GM12873 (cell line): Measurements from ENCODE around the gene EN2.
A peak's percentile ranks its signal among the peaks of the same experiment; 100 is the strongest.

ENCODE experiments used
- TF ChIP-seq, protein P1 (sequence below): IDR thresholded peaks from 2 replicates; pipeline ENCODE4 v1.5.1; 2012; ENCODE audit warnings: low read depth, mild to moderate bottlenecking, moderate library complexity, low read length, control low read depth; ENCODE audit not compliant: insufficient read depth; ENCODE audit errors: missing control alignments

EN2 gene

GRCh38 chr7:155464183-155464582, 6.3 kb downstream of the EN2 start:
- TF ChIP-seq, protein P1, sequence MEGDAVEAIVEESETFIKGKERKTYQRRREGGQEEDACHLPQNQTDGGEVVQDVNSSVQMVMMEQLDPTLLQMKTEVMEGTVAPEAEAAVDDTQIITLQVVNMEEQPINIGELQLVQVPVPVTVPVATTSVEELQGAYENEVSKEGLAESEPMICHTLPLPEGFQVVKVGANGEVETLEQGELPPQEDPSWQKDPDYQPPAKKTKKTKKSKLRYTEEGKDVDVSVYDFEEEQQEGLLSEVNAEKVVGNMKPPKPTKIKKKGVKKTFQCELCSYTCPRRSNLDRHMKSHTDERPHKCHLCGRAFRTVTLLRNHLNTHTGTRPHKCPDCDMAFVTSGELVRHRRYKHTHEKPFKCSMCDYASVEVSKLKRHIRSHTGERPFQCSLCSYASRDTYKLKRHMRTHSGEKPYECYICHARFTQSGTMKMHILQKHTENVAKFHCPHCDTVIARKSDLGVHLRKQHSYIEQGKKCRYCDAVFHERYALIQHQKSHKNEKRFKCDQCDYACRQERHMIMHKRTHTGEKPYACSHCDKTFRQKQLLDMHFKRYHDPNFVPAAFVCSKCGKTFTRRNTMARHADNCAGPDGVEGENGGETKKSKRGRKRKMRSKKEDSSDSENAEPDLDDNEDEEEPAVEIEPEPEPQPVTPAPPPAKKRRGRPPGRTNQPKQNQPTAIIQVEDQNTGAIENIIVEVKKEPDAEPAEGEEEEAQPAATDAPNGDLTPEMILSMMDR, result no peak

GRCh38 chr7:155464948-155465739, 7.2 kb downstream of the EN2 start:
- TF ChIP-seq, protein P1, result no peak

GRCh38 chr7:155465761-155466141, 7.8 kb downstream of the EN2 start:
- TF ChIP-seq, protein P1, result no peak

DNA sequence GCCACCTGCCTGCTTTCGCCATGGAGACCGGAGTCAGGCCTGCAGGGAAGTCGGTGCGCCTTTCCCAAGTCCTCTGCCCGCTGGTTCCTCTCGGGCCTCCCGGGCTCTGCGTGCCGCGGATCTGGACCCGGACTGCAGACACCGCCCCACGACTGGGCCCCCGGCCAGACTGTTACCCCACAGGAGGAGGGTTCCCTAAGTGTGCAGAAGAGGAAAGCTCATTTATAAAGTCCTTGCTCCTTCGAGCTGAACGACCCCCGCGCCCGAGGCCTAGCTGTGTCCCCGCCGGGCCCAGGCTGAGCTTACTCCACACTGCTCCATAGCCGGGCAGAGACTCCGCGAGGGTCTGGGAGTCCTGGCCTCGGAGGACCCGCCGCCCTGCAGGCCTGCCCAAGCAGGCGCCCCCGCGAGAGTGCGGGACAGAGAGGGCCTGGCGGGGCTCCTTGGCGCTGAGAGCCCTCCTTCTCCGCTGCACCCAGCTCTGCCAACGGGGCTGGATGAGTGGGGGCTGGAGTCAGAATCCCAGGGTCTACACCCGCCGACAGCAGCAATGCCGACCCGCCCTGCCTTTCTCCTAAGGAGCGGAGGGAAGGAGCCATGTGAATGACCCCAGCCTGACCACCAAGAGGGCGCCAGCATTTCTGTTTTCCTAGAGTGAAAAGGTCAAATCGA, 8.3 kb downstream of the EN2 start:
- TF ChIP-seq, protein P1, result no peak

DNA sequence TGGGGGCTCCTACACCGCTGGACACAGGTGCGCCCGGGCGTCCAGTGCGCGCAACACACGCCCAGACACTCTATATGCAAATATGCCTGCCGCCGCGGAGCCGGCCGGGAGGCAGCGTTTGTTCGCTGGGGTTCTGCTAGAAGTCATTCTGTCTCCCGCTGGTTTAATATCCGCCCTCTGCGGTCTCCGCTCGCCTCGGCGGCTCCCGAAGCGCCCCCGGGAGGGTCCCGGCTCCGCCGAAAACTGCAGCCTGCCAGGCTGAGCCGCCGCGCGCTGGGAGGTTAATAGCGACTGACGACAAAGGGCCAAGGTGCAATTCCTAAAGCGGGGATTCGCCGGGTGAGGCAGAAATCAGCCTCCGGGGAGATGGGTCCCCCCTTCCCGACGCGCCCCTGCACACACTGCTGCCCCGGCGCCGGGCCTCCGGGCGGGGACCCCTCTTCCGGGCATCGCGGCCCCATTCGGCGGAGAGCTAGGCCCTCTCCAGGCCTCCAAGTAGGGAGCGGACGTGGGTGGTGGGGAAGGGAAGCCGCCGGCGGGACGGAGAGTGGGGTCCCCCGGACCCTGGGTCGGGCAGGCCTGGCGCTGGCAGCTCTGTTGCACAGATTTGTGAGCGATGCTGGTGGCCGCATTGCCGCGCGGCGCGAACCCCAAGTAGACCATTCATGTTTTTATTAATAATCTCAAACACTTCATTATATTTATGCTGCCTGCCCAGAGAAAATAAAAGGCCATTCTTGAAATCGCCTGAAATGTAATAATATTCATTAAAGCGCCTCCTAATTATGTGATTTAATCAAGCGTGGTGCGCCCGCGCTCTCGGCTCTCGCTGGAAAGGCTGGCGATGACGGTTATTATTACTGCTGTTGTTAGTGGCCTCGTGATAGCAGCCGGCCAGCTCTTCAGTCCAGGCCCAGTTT, 9.1 kb downstream of the EN2 start:
- TF ChIP-seq, protein P1, result peak; percentile 15

- TF ChIP-seq, protein P1, result no peak
These were observed 10.2 kb downstream of the EN2 start for GRCh38 chr7:155467846-155468784.
